ENCODE results near the gene RPS6KA1.
A peak's percentile ranks its signal among the peaks of the same experiment; 100 is the strongest.

Gene RPS6KA1

GRCh38 chr1:26521669-26522030, 7.9 kb upstream of the RPS6KA1 start:
- TF ChIP-seq CTCF (IDR thresholded peaks at IDR 0.05; ENCODE audit: borderline replicate concordance, insufficient read depth, low read depth, low read length): no peak
- no peak overlapping the region for H3K4me3 ChIP-seq (ENCODE audit: low read depth, low read length)

DNA sequence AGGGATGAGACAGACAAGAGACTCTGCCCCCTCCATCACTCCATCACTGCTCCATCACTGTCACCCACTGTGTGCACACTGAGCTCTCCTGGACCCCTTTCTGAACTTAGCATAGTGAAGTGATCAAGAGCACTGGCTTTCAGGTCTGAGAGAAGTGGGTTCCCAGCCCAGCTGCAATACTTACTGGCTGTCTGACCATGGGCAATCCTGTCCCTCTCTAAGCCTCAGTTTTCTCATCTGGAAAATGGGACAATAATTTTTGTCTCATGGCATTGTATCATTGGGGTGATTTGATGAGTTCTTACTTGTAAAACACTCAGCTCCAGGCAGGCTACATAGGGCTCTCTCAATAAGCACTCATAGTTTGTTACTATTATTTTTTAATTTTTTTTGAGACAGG, 7.5 kb upstream of the RPS6KA1 start:
- no peak for TF ChIP-seq CTCF (IDR thresholded peaks at IDR 0.05; ENCODE audit: borderline replicate concordance, insufficient read depth, low read depth, low read length)
- no peak overlapping the region for H3K4me3 ChIP-seq (ENCODE audit: low read depth, low read length)

- TF ChIP-seq CTCF (IDR thresholded peaks at IDR 0.05; ENCODE audit: borderline replicate concordance, insufficient read depth, low read depth, low read length): no peak
- H3K4me3 ChIP-seq (ENCODE audit: low read depth, low read length): no peak overlapping the region
Observed at GRCh38 chr1:26524181-26524580, 5.4 kb upstream of the RPS6KA1 start.

GRCh38 chr1:26526287-26526686, 3.3 kb upstream of the RPS6KA1 start:
- H3K4me3 ChIP-seq (ENCODE audit: low read depth, low read length): no peak overlapping the region
- no peak for TF ChIP-seq CTCF (IDR thresholded peaks at IDR 0.05; ENCODE audit: borderline replicate concordance, insufficient read depth, low read depth, low read length)

DNA sequence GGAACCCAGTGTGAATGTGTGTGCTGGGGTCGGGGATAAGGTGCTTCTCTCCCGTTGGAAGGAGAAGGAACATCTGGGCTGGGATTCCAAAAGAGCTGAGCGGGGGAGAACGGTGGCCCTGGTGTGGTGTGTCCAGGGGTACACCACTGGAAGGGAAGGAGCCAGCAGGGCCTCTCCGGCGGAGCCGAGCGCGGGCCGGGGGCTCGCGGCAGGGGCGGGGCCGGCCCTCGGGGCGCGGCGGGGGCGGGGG, 231 bp upstream of the RPS6KA1 start:
- no peak for TF ChIP-seq CTCF (IDR thresholded peaks at IDR 0.05; ENCODE audit: borderline replicate concordance, insufficient read depth, low read depth, low read length)
- peak overlapping the region; percentile 58 for H3K4me3 ChIP-seq (ENCODE audit: low read depth, low read length)

DNA sequence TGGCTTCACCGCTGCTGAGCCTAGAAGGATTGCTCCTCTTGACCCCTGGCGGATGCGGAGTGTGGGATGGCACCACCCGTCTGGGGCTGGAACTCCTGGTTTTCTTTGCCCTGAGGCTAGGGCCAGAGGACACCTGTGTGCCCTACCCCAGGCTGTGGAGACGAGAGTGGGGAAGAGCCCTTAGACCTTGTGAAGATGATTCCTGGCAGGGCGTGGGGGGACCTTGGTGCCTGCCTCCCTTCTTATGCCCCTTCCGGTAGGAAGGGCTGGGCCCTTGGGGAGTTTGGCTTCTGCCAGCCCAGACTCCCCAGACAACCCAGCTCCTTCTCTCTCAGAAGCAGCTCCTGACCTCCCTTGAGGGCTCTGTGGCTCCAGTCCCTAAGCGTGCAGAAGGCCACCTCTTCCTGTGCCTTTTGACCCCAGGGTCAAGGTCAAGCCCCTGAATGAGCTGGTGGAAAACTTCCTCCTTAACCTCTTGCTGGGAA, 891 bp downstream of the RPS6KA1 start:
- peak overlapping the region; percentile 60 for H3K4me3 ChIP-seq (ENCODE audit: low read depth, low read length)
- TF ChIP-seq CTCF (IDR thresholded peaks at IDR 0.05; ENCODE audit: borderline replicate concordance, insufficient read depth, low read depth, low read length): no peak

DNA sequence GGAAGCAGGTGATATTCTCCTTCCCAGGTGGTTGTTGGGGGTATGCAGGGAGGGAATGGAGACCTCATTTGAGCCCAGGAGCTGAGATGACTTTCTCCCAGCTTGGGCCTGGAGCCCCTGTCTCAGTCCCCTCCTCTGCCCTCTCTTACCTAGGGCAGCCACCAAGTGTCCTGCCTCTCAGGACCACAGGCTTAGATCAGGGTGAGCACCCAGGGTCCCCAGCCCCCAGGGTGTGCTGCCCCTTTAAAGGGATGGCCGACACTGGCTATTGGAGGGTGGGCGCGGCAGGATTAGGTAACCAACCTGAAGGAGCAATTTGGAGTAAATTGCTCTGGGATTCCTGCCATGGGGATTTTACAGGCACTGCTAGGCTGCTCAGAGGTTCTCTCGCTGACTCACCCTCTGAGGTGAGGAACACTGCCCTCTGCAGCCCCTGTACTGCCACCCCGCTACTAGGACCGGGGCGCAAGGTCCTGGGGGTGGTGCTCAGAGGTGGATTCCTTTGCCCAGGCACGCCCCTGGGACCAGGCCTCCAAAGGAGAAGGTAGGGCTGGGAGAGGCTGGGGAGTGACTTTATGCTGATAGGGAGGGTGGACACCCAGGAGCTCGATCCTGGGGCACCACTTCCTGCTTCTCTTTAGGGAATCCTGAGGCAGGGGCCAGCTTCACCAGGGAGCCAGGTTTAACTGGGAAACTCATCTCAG, 1.5 kb downstream of the RPS6KA1 start:
- no peak for TF ChIP-seq CTCF (IDR thresholded peaks at IDR 0.05; ENCODE audit: borderline replicate concordance, insufficient read depth, low read depth, low read length)
- H3K4me3 ChIP-seq (ENCODE audit: low read depth, low read length): no peak overlapping the region

All from GM12875 (cell line).